Measurements from ENCODE around the gene KRT12.

Gene KRT12

DNA sequence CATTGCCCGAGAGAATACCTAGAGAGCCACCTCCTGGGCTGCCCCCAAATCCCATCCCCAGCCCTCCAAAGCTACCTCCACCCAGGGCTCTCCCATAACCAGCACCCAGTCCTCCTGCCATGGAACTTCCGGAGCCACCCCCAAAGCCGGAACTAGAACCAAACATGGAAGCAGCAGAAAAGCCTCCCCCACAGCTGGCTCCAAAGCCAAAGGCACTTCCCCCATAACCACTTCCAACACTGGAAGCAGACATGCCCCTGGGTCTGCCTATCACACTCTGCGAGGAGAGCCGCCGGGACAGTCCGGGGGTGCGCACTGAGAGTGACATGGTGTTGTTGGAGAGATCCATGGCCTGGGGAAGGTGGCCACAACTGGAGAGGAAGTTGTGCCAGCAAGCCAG, at the start of gene KRT12:
Gene KRT12 (minus strand): TSS at position 386 of the 400 bp plus-strand sequence. CDS start 37 bp downstream, at position 349.
- Histone ChIP-seq H3K36me3 (ENCODE audit: insufficient read depth, low read length) (no peaks in the 10 kb centered on the region), H3K4me1 (ENCODE audit: insufficient read depth, low read length) (no peaks in the 10 kb centered on the region), H3K9ac (ENCODE audit: low read depth, low read length) (no peak within 1 kb of the TSS), H3K9me3 (ENCODE audit: control insufficient read depth, insufficient read depth, low read length) (no peaks in the 10 kb centered on the region)

DNA sequence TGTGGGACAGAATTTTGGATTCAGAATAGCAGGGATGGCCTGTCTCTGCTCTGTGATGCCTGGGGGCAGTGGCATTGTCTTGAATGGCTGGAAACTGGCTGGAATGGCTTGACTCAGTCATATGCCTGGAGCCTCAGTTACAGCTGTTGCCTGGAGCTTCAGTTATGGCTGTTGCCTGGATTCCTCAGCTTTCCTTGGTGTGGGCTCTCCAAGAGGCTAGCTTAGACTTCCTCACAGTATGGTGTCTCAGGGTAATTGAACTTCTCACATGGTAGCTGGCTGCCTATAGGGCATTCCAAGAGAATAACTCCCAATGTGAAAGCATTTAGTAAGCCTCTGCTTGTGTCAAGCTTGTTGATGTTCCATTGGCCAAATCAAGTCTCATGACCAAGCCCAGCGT, 49.3 kb upstream of the KRT12 start:
- Histone ChIP-seq H3K36me3 (ENCODE audit: insufficient read depth, low read length) (no peaks in the 10 kb centered on the region; the same call in 1 of the 2 replicates), H3K4me1 (ENCODE audit: insufficient read depth, low read length) (0 out of 2 replicates have a peak, but pooled peaks cover 6% of the 10 kb centered on the region), H3K9ac (ENCODE audit: low read depth, low read length) (no peak overlapping the region), H3K9me3 (ENCODE audit: control insufficient read depth, insufficient read depth, low read length) (no peaks in the 10 kb centered on the region)

GRCh38 chr17:40915721-40916256, 48.8 kb upstream of the KRT12 start:
- 0 out of 2 replicates have a peak, but pooled peaks cover 6% of the 10 kb centered on the region for H3K4me1 ChIP-seq (ENCODE audit: insufficient read depth, low read length)
- no peaks in the 10 kb centered on the region for H3K9me3 ChIP-seq (ENCODE audit: control insufficient read depth, insufficient read depth, low read length)
- H3K36me3 ChIP-seq (ENCODE audit: insufficient read depth, low read length): no peaks in the 10 kb centered on the region; the same call in 1 of the 2 replicates
- H3K9ac ChIP-seq (ENCODE audit: low read depth, low read length): no peak overlapping the region

- 0 out of 2 replicates have a peak, but pooled peaks cover 6% of the 10 kb centered on the region for H3K4me1 ChIP-seq (ENCODE audit: insufficient read depth, low read length)
- no peaks in the 10 kb centered on the region; the same call in 1 of the 2 replicates for H3K36me3 ChIP-seq (ENCODE audit: insufficient read depth, low read length)
- H3K9ac ChIP-seq (ENCODE audit: low read depth, low read length): no peak overlapping the region
- H3K9me3 ChIP-seq (ENCODE audit: control insufficient read depth, insufficient read depth, low read length): no peaks in the 10 kb centered on the region
Observed at GRCh38 chr17:40915199-40915661, 48.2 kb upstream of the KRT12 start.

DNA sequence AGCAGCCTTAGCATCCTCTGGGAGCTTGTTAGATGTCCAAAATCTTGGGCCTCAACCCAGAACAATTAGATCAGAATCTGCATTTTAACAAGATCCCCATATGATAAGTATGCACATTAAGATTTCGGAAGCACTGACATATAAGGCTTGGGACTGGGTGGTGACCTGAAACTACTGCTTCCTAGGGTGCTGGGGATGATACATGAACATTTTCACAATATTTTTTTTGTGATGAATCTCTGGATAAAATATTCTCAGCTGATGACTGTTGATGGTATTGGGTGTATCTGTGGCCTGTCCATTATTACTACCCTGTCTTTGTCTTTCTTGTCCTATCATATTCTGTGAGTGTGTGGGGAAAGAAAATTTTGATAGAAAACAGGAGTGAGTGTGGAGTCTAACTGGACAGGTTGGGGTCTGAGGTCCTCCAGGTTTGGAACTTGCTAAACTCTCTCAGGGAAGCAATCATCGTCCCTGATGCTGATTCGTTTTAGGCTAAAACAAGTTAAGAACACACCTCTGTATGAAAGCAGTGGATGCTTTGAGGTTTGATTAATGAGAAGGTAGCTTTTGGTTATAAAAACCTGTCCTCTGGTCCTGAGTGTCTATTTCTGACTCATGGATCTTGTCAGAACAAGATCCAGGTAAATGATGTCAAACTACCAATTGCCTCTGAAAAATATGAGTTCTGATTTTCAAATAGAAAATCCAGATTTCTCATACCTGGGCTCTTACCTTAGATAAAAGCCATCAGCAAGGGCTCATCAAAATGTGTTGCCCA, 47.2 kb upstream of the KRT12 start:
- no peaks in the 10 kb centered on the region for H3K9me3 ChIP-seq (ENCODE audit: control insufficient read depth, insufficient read depth, low read length)
- H3K36me3 ChIP-seq (ENCODE audit: insufficient read depth, low read length): no peaks in the 10 kb centered on the region; the same call in 1 of the 2 replicates
- no peak overlapping the region for H3K9ac ChIP-seq (ENCODE audit: low read depth, low read length)
- H3K4me1 ChIP-seq (ENCODE audit: insufficient read depth, low read length): 0 out of 2 replicates have a peak, but pooled peaks cover 6% of the 10 kb centered on the region

GRCh38 chr17:40912486-40913210, 45.6 kb upstream of the KRT12 start:
- no peaks in the 10 kb centered on the region for H3K9me3 ChIP-seq (ENCODE audit: control insufficient read depth, insufficient read depth, low read length)
- no peaks in the 10 kb centered on the region; the same call in 1 of the 2 replicates for H3K36me3 ChIP-seq (ENCODE audit: insufficient read depth, low read length)
- 0 out of 2 replicates have a peak, but pooled peaks cover 6% of the 10 kb centered on the region for H3K4me1 ChIP-seq (ENCODE audit: insufficient read depth, low read length)
- no peak overlapping the region for H3K9ac ChIP-seq (ENCODE audit: low read depth, low read length)

DNA sequence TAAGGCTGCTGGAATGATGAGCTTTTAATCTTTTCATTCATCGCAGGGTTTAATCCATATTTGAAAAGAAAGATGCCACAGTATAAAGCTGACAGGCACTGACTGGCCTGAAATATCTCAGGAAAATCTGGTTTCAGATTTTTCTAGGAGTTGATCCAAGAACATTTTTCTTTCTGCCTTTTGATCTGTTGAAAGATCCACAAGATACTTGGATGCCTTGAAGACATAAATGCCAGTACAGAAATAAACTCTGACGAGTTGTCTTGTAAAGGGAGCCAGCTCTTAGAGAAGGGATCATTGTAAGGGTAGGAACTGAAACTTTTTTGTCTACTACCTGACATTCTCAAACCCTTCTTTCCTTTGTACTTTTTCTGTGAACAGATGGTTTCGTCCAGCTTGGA, 43.4 kb upstream of the KRT12 start:
- H3K4me1 ChIP-seq (ENCODE audit: insufficient read depth, low read length): 0 out of 2 replicates have a peak, but pooled peaks cover 1% of the 10 kb centered on the region
- no peaks in the 10 kb centered on the region; the same call in 1 of the 2 replicates for H3K36me3 ChIP-seq (ENCODE audit: insufficient read depth, low read length)
- no peak overlapping the region for H3K9ac ChIP-seq (ENCODE audit: low read depth, low read length)
- no peaks in the 10 kb centered on the region for H3K9me3 ChIP-seq (ENCODE audit: control insufficient read depth, insufficient read depth, low read length)

DNA sequence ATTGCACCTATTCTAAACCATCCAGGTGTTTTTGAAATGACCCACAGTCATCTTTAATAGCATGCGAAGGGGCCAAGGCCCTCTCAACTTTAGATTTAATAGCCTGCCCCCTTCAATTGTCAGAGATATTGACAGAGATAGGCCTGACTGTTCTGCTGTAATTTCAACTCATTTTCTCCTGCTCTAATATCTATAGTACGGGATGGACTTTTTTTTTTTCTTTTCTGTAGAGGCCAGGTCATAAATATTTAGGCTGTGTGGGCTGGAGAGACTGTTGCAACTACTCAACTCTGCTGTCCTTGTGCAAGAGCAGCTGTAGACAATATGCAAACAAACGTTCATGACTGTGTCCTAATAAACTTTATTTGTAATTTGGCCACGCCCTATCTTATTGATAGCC, 42.7 kb upstream of the KRT12 start:
- Histone ChIP-seq H3K9me3 (ENCODE audit: control insufficient read depth, insufficient read depth, low read length) (no peaks in the 10 kb centered on the region), H3K36me3 (ENCODE audit: insufficient read depth, low read length) (no peaks in the 10 kb centered on the region; the same call in 1 of the 2 replicates), H3K9ac (ENCODE audit: low read depth, low read length) (no peak overlapping the region), H3K4me1 (ENCODE audit: insufficient read depth, low read length) (no peaks in the 10 kb centered on the region)

DNA sequence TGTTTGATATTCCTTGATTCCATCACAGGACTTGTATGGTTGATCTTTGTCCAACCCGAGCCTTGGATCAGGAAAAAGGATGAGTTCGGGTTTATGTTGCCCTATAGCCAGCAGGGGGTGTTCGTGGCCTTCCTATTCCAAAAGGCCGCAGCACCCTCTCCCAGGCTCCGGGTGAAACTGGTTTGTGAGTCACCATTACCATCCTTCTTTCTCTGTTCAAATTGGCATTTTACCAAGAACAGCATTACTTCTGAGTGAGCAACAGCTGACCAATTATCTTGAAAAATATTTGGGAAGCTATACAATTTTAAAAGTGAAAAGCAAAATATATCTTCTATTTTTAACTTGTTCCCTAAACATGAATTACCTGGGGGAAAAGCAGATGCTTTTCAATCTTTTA, 42.3 kb upstream of the KRT12 start:
- H3K4me1 ChIP-seq (ENCODE audit: insufficient read depth, low read length): no peaks in the 10 kb centered on the region
- H3K9me3 ChIP-seq (ENCODE audit: control insufficient read depth, insufficient read depth, low read length): no peaks in the 10 kb centered on the region
- no peak overlapping the region for H3K9ac ChIP-seq (ENCODE audit: low read depth, low read length)
- no peaks in the 10 kb centered on the region; the same call in 1 of the 2 replicates for H3K36me3 ChIP-seq (ENCODE audit: insufficient read depth, low read length)

DNA sequence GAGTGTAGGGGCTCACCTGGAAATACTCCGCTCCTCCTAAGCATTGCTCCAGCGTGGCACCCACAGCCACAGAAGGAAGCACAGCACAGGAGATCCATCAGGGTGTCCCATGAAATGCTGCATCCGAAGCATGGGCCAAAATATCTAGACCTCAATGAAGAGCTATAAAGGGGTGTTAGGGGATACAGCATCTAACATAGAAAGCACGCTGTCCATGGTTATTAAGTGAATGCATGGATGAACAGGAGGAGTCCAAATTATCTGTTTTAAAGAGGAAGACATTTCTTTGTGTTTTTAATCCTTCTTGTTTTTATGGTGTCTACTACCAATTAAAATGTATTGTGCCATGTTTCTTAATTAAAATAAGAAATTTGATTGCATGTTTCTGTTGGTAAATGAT, 39.6 kb upstream of the KRT12 start:
- Histone ChIP-seq H3K9ac (ENCODE audit: low read depth, low read length) (no peak overlapping the region), H3K9me3 (ENCODE audit: control insufficient read depth, insufficient read depth, low read length) (no peaks in the 10 kb centered on the region), H3K36me3 (ENCODE audit: insufficient read depth, low read length) (no peaks in the 10 kb centered on the region), H3K4me1 (ENCODE audit: insufficient read depth, low read length) (peaks cover 10% of the 10 kb centered on the region; the same call in 1 of the 2 replicates)

- Histone ChIP-seq H3K9me3 (ENCODE audit: control insufficient read depth, insufficient read depth, low read length) (no peaks in the 10 kb centered on the region), H3K4me1 (ENCODE audit: insufficient read depth, low read length) (peaks cover 10% of the 10 kb centered on the region; the same call in 1 of the 2 replicates), H3K9ac (ENCODE audit: low read depth, low read length) (no peak overlapping the region), H3K36me3 (ENCODE audit: insufficient read depth, low read length) (no peaks in the 10 kb centered on the region)
Observed at GRCh38 chr17:40905370-40905769, 38.3 kb upstream of the KRT12 start.

DNA sequence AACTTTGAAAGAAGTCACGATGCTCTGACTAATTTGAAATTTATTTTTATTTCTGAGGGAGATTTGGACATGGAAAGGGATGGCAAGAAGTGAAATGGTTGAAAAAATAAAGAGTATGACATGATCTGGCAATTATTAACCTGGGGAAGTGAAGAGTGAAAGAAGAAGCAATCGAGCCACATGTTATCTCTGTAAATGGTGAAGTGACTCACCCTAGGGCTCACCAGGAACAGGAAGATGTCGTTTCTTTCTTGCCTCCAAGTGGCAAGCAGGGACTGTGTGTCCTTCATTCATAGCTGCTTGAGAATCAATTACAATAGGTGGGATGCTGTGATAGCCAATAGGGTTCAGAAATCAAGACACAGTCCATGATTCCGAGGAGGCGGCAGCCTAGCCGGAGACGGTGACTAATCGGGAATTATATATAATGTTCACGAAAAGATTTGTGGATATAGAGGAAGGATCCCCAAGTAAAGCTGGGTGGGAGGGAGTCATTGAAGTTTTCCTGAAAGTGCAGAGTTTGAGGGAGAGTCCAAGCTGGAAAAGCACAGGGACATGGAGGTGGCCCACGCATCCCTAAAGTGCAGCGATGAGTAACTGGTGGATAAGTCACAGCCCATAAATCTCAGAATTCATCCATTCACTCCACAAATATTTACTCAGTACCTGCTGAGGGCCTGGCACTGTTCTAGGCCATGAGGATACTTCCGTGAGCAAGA, 36.3 kb upstream of the KRT12 start:
- Histone ChIP-seq H3K9me3 (ENCODE audit: control insufficient read depth, insufficient read depth, low read length) (no peaks in the 10 kb centered on the region), H3K36me3 (ENCODE audit: insufficient read depth, low read length) (no peaks in the 10 kb centered on the region), H3K9ac (ENCODE audit: low read depth, low read length) (no peak overlapping the region), H3K4me1 (ENCODE audit: insufficient read depth, low read length) (peaks cover 10% of the 10 kb centered on the region; the same call in 1 of the 2 replicates)

DNA sequence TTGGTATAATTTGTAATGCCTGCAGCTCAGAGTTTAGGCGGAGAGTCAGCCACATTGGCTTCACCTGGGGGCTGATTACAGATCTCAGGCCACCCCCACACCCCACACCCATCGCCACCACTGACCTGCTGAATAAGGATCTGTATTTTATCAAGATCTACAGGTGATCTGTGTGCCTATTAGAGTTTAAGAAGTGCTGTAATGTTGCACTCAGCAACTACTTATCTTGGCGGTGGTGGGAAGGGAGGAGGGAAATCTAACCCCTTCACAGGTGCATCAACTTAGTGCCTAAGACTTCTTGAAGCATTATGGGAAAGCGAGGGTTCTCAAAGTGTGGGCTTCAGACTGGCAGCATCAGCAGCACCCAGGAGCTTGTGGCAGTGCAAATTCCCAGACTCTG, 35.5 kb upstream of the KRT12 start:
- peaks cover 10% of the 10 kb centered on the region; the same call in 1 of the 2 replicates for H3K4me1 ChIP-seq (ENCODE audit: insufficient read depth, low read length)
- H3K9ac ChIP-seq (ENCODE audit: low read depth, low read length): no peak overlapping the region
- H3K36me3 ChIP-seq (ENCODE audit: insufficient read depth, low read length): no peaks in the 10 kb centered on the region
- H3K9me3 ChIP-seq (ENCODE audit: control insufficient read depth, insufficient read depth, low read length): no peaks in the 10 kb centered on the region
